NCI-H1694 treated with DMSO at 0.1 percent for 48 hours (cell line): ENCODE results near the gene CALU.
A peak's percentile ranks its signal among the peaks of the same experiment; 100 is the strongest.

ENCODE experiments used
- DNase-seq: peaks from one replicate; lab custom pipeline; 2025; lab: John Stamatoyannopoulos, UW

CALU gene

DNA sequence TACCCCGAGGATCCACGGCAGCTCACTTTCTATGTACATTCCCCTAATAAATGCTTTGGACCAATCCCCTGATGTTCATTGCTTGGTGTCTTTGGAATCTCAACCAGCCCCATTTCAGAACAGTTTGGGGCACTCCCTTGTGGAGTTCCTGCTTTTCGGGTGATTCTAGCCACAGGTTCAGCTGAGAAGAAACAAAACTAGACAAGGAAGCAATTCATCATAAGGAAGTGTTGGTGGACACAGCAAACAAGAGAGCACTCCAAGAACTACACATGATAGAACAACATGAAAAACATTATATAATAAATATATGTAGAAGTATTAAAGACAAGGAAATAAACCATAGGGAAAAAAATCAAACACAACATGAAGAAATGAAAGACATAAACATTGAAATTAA lies 46.6 kb downstream of the CALU start:
- DNase-seq = no peak

DNA sequence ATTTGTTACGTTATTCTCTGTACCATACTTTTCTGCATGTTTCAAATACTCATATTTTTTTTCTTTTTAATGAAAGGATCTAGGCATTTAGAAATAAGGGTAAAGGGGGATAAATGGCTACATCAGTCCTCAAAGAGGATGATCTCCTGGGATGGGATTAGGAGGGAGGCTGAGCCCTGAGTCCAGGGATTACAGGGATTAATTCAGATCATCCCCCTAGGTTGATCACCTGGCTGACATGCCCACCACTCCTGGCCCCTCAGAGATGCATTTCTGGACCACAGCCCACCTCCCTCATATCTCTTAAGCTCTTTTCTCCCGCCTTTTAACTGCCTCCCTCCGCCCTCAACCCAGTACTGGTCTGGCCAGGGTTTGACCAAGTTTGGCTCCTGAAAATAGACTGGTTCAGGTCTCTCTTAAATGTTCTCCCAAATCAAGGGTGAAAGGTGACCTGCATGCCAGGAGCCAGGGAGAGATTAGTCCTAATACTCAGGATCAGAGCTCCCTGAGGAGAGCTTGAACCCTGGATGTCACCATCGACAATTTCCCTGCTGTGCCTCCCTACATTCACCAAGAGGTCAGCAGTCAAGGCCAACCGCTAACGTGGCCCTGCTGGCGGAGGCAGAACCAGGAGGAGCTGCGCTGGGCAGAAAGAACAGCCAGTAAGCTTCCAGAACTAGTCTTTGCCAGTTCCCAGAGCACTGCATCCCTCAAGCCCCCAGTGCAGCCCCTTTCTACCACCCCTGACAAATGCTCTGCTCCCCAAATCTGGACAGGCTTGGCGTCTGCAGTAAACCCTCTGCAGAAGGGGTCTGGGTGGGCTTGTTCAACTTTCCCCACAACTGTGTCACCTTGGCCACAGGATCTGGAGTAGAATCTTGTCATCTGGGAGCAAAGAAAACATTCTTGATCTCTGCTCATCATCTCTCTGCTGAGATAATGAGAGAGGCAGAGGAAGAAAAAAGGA lies 49.6 kb downstream of the CALU start:
- DNase-seq = no peak

DNA sequence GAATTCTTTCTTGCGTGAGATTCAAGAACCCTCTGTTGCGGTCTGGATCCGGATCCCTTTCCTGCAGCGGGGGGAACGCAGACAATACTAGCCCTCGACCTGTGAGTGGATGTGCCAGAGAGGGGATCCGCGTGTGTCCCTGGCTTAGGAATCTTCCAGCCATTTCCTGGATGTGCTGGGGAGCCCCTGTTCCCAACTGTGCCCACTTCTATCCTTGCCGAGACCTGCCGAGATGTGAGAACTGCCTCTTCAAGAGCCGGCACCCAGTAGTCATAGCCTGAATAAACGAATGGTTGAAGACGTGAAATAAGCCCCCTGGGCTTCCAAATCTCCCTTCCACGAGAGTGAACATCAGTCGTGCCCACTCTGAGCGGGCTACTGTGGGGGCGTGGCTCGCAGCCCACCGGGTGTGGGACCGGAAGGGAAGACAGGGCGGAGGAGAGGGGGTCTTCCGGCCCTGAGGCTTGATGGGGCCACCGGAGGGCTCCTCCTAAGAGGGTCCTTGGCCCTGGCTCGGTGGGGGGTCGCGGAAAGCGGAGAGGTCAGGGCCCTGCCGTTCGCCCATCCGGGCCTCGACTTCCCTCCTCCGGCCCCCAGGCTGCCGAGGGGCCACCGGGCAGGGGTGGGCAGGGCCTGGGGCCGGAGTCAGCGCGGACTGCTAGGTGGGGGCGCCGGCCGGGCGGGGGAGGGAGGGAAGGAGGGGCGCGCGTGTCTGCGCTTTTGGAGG lies 51.3 kb downstream of the CALU start:
- no peak for DNase-seq

DNA sequence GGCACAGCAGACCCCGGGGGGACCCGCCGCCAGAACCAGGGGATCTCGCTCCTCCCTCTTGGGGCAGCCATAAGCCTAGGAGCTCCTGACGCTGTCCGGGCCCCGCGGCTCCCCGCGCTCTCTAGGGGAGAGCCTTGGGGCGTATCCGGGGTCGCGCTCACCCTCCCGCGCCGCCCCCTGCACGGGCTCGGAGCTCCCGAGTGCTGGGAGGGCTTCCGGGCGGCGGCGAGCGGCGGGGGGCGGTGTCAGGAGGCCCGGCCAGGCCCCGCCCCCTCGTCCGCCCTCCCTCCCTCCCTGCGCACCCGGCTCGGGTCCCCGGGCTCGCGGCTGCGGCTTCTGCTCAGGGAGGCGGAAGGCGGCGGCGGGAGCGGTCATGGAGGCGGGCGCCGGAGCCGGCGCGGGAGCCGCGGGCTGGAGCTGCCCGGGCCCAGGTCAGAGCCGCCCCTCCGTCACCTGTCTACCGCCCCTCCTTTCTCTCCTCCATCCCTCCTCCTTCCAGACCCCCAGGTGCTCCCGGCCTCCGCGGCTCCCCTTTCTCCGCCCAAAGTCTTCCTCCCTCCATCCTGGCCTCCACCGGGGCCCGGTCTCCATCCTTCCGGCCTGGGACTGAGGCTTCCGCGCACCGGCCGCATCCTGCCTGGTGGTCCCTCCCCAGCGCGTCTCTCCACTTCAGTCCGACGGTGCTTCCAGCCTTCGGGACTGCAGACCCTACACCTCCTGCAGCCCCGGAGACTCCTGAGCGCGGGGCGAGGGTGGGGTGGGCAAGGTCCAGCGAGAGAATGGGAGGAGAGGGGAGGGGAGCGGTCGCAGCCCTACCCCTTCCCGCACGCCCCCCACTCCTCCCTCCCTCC lies 52.2 kb downstream of the CALU start, which contains the start of gene CCDC136:
CCDC136 (plus strand) TSS at position 848 of the 851 bp plus-strand sequence. CDS start 444 bp downstream, outside the sequence.
- DNase-seq = peak; percentile 13

DNA sequence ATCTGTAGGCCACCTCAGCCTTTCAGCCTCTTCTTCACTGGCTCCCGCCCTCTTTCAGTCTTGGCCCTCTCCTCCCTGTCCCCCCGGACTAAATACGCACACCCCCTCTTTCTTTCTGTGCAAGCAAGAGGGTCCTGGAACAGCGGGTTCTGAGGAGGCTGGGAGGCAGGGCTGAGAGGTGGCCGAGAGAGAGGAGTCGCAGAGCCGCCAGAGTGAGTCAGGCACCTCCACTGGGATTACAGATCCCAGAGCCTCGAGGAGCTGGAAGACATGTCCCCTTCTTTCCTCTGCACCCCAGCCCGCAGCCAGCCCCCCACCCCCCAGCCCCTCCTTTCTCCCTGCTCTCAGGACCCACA lies 52.8 kb downstream of the CALU start:
- no peak for DNase-seq

DNA sequence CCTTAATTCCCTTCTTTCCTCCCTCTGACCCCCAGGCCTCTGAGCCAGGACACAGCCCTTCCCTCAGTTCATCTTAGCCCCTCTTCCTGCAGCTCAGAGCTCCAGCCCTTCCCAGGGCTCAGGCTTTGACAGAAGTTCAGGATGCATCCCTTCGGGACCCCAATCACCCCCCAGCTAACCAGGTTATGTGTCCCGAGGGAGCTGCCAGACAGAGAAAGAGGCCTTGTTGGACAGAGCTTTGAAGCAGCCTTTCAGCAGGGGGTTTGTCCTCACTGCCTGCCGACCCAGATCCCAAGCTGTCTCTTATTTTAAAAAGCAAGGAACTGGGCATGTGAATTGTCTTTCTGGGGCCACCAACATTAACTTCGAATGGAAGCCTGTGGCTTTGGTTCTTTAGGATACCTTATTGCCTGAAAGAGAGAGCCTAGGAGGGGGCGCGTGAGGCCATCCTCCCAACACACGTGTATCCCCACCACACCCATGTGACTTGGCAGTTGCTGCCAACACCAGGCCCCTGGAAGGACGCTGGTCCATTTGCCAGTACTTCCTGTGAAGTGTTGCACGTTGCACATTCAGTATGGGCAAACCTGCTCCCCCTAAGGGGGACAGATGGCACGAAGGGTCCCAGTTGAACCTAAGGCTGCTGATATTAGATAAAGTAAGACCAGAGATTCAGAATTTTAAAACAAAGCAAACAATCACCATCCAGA lies 53.5 kb downstream of the CALU start:
- peak; percentile 15 for DNase-seq

DNA sequence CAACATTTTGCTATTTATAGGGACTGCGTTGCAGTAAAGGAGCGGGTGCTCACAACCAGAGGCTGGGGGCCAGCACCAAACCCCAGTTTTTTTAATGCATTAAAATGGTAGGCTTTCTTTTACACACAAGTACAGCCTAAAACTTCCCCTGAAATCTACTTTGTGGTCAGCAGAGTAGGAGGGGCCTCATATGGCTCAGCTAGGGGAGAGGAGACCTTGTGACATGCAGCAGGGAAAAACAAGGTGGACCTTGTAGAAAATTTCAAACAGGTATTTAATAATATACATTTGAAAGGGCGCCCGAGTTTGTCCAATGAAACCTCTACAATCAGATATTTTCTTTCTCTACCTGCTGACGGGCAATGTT lies 54.0 kb downstream of the CALU start:
- no peak for DNase-seq

DNA sequence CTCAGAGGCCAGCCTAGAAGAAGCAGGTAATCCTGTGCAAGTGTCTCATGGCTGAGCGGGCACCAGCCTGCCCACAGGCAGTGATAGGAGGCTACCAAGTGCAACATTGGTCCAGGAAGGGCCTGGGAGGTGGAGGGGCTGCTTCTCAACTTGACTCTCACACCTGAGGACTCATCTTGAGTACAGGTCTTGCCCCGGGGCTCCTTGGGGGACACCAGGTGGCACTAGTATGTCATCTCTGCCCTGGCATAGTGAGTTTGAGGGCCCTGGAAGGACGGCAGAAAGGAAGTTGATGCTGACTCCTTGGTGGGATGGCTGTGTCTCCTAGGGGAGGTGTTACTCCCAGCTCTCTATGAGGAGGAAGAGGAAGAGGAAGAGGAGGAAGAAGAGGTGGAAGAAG lies 54.9 kb downstream of the CALU start:
- DNase-seq = no peak

DNA sequence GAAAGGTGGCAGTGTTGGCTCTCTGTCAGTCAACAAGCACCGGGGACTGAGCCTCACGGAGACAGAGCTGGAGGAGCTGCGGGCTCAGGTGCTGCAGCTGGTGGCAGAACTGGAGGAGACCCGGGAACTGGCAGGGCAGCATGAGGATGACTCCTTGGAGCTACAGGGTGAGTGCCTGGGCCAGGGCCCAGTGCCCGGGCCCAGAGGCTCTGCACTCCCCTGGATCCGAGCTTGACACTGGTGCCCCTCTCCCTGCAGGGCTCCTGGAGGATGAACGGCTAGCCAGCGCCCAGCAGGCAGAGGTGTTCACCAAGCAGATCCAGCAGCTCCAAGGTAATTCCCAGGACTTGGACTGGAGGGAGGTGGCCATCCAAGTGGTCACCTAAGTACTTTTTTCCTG lies 55.3 kb downstream of the CALU start:
- no peak for DNase-seq

DNA sequence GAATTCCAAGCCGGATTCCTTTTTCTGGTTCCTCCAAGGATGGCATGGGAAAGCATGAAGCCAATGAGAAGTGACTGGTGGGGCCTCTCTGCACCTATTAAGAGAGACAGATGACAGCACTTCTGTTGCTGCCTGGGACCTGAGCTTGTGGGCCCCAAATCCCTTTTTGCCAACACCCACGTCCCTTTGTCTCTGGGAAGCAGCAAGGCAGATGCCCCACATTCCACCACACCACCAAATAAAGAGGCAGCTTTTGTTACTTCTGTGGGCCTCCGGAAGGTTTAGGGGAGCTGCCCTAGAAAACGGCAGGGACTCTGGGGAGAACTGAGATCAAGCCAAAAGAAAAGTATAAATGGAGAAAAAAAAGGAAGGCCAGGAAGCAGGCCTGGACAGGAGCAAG lies 56.0 kb downstream of the CALU start:
- no peak for DNase-seq

DNA sequence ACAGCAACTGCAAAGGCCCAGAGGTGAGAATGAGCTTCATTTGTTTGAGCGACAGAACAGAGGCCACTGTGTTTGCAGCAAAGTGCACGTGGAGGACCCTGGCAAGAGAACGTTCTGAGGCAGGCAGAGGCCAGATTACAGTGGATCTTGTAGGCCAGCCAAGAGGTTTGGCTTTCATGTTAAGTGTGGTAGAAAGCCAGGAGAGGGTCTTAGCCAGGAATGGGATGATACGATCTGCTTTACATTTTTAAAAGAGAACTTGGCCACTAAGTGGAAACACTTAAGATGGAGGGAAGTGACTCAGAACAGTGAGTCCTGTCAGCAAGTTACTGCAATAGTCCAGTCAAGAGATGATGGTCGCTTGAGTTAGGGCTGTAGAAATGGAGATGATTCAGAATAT lies 57.2 kb downstream of the CALU start:
- DNase-seq = no peak

DNA sequence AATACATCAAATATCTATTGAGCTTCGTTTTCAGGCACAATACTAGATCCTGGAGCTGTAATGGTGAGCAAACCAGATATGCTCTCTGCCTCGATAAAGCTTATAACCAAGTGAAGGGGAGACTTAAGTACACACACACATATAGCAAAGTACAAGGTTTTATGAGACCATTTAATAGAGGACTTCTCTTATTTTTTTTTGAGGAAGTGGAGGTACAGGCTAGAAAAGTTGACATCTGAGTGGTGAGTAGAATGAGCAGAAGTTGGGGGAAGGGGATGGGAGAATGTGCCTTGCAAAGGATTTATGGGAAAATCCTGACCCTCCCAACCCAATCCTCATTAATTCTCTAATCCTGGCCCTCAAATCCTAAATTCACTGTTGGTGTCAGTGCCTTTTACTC lies 60.3 kb downstream of the CALU start:
- no peak for DNase-seq

DNA sequence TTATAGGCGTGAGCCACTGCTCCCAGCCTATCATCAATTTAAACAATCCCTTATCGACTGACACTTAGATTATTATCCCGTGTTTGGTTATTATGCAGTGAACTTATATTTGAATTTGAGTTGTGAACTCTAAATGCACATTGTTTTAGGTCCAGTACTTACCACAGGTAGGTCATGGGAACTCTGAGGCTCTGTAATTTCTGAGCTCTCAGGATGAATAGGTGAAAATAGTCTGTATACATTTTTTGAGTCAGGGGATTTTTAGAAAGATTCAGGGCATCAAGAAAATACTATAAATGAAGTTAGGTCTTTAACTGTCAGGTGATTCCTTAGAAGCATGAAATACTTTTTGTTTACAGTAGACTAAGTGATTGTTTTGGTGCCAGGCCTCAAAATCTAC lies 61.4 kb downstream of the CALU start:
- no peak for DNase-seq

DNA sequence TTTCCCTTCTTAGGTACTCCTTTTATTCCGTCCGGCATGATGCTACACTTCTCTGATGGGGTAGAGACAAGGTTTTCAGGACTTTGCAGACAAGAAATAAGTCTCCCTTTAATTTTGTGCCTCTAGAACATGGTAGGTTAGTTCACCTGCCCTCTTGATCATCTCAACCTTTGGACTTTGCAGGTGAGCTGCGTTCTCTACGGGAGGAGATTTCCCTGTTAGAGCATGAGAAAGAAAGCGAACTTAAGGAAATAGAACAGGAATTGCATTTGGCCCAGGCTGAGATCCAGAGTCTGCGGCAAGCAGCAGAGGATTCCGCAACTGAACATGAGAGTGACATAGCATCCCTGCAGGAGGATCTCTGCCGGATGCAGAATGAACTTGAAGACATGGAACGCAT lies 61.8 kb downstream of the CALU start:
- no peak for DNase-seq

DNA sequence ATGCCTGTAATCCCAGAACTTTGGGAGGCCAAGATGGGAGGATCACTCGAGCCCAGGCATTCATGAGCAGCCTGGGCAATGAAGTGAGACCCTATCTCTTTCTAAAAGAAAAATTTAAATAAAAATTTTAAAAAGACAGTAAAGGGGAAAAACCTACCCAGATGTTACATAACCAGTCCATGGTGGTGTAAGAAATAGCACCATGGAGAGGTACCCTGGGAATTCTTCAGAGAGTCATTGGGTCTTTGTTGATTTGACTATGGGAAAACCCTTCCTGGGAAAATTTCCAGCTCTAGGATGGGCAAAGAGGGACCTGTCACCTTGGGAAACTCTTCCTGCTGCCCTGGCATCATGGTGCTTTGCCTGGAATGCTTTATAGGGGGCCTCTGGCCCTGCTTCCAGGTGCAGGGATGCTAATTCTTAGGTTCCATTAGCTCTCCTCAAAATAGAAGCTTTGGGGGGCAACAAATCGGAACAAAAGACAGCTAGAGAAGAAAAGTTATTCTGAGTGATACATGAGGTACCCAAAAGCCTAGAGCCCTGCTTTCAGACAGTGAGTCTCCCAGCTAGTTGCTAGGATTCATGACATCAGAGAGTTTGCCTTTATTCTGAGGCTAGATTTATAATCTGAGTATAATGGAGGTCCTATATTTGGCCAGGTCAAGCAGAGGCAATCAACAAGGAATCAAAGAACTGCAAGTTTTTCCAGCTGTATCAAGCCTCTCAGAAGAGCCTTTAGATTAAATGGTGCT lies 62.7 kb downstream of the CALU start:
- no peak for DNase-seq

DNA sequence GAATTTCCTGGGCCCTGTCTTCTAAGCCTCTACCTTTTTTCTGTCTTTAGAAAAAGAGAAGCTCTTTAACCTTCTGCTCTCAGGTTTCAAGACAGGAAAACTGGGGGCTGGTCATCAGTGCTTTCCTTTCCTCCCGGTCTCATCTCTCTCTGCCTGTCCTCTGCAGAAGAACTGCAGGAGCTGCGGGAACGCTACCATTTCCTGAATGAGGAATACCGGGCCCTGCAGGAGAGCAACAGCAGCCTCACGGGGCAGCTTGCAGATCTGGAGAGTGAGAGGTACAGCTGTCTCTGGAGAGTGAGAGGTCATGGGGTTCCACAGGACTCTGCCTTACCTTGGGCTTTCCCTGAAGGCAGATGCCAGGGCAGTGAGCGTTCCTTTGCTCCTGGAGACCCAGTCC lies 65.3 kb downstream of the CALU start:
- no peak for DNase-seq

DNA sequence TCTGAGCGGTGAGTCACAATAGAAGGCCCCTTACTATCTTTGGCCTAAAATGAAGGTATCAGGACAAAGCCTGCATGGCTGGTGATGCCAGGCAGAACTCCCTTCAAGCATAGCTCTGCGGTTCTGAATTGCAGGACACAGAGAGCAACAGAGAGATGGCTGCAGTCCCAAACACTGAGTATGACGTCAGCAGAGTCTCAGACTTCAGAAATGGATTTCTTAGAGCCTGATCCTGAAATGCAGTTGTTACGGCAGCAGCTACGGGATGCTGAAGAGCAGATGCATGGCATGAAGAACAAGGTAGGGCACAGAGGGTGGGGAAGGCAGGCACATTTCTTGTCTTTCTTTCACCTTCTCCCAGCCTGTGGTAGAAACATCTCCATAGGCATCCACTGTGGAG lies 66.1 kb downstream of the CALU start:
- no peak for DNase-seq

DNA sequence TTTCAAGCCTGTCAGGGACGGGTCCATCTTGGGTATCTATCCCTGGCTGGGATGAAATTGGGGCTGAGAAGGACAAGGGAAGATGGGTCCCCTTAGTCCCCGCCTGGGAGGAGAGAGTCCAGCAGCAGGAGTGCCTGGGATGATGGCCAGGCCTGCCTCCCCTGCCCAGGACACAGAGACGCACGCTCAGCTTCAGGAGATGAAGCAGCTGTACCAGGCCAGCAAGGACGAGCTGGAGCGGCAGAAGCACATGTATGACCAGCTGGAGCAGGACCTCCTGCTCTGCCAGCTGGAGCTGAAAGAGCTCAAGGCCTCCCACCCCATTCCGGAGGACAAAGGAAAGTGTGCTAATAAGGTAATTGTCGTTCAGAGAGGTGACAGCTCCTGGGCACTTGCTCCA lies 68.0 kb downstream of the CALU start:
- no peak for DNase-seq

DNA sequence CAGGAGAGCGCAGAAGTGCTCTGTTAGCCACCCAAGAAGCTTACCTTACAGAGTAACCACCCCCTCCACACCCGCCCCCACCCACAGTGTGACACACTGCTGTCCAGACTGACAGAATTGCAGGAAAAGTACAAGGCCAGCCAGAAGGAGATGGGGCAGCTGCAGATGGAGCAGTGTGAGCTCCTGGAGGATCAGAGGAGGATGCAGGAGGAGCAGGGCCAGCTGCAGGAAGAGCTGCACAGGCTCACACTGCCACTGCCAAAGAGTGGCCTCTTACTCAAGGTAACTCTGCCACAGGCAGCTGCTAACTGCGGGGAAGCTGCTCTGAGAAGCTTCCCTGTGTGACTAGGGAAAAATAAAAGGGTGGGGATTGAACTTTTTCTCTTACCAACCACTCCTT lies 70.2 kb downstream of the CALU start:
- no peak for DNase-seq

DNA sequence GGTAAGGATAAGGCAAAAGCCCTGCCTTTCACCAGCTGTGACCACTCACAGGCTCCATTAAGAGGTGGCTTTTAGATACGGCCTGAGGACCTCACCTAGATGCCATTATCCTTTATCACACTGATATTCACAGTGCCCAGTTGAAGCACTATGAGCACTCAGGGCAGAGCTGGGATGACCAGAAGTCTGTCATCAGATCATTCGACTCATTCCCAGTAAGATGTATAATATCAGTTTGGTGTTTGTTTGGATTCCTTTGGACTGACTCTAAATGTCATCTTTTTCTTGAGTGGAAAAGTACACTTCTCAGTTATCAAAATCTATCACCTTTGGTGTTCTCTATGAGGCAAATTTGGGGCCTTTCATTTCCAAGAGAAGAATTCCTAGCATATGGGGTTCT lies 71.3 kb downstream of the CALU start:
- DNase-seq = no peak

DNA sequence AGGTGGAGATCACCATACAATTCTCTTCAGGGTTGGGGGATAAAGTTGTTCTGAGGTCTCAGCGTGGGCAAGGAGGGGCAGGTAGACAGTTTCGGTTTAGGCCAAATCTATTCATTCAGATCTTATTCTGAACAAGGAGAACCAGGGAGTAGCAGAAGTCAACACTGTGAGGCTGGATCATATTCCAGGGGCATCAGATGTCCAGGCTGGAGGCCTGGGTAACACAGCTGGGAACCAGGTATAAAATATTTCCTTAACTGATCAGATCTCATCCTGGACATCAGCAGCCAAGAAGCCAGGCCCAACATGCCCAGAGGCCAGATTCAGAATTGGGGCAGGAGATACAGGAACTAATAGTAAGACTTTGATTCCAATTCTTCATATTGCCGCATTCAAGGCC lies 71.8 kb downstream of the CALU start:
- DNase-seq = no peak
